ENCODE measurements around the gene DPH5. TPM values are rescaled to one million over a fixed set of nuclear protein-coding genes. Genes with fewer than 3 reads are reported as not detected.

DPH5 gene
- total RNA-seq, 2 donors from 2014 or later = 2.6 to 29.6 TPM

DNA sequence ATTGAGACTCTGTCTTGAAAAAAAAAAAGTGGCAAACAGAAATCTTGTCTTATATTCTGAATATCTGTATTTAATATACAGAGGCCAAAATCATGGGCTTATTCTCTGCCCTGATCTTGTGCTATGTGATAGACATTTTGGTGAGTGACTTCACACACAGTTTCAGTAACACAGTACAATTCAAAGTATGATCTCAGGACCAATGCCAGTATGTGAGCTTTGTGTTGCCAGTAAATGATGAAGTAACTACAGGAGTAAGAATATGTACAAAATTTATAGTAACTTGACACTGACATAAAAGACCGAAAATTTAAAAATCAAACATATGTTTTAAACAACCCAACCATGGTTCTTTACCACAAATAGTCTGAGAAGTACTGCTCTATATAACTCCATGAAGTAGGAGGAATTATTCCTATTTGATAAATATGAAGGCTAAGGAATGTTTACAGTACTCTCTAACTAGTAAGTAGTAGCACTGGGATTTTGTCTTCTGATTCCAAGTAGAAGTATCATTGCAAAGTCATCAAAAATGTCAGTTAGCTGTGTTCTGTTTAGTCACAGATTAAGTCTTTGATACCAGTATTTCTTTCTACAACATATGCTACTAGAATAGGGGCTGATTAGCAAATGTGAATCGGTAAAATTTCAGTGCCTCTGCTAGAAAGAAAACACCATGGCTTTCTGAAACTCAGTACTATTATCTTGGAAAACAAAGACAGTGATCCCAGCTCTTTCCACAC, 25.3 kb downstream of the DPH5 start:
- ATAC-seq (no peak), DNase-seq (no peak)
- Histone ChIP-seq H3K9me3 (no peaks in the 10 kb centered on the region), H3K27ac (no peak overlapping the region), H3K36me3 (replicated peaks in 1 of 2; ENCODE audit: insufficient read depth in 1 of 2, low read depth in 2 of 2) (peaks cover 0 to 3% of the 10 kb centered on the region in 2 donors), H3K27me3 (no peaks in the 10 kb centered on the region), H3K4me1 (peaks cover 23% of the 10 kb centered on the region), H3K4me3 (no peak overlapping the region)
- TF ChIP-seq CTCF (IDR thresholded peaks at IDR 0.05) (no peak), POLR2A (IDR thresholded peaks at IDR 0.05) (no peak)
- intact Hi-C loops (cut with DNase I) = no loop called here
- 91 to 95% methylated on average over 2 of the region's 2 CpGs for WGBS, 2 donors

GRCh38 chr1:100998426-100998825, 27.2 kb downstream of the DPH5 start:
- Histone ChIP-seq H3K27ac (no peak overlapping the region), H3K4me3 (no peak overlapping the region), H3K36me3 (replicated peaks in 1 of 2; ENCODE audit: insufficient read depth in 1 of 2, low read depth in 2 of 2) (peaks cover 0 to 3% of the 10 kb centered on the region in 2 donors), H3K4me1 (peaks cover 9% of the 10 kb centered on the region), H3K9me3 (no peaks in the 10 kb centered on the region), H3K27me3 (no peaks in the 10 kb centered on the region)
- DNase-seq (no peak), ATAC-seq (no peak)
- TF ChIP-seq CTCF (IDR thresholded peaks at IDR 0.05) (no peak), POLR2A (IDR thresholded peaks at IDR 0.05) (no peak)
- WGBS, 2 donors = 81 to 100% methylated on average over 1 of the region's 1 CpG
- intact Hi-C loops (cut with DNase I) = no loop called here

DNA sequence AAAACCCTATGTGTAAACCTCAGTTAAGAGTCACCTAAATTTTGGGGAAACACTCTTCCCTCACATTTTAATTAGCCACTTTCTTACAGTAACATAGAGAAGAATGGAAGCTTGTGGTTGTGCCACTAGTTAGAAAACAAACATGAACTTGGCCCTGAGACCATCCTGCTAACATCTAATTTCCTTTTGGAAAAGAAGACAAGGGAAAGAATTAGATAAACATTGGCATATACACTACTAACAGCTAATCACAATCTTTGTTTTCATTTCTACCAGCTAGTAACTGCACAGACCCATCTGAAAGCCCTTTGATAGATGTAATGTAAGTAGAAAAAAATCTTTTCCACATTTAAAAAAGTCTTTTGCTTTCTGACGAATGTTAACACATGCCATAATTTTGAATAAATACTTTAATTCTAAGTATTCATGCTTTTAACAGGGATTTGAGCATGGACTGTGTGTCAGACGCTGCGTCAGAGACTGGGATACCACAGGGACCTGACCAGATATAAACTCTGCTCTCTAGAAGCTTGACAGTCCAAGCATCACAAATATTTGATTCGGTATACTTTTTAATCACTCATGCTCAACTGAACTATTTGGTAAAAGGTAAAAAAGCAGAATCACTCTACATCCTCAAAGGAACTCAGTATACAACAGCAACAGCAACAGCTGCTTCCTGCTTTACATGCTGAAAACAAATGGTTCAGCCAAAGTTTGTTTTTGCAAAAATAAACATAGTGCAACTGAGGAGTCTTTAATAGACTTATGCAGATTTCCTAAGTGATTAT, 30.2 kb downstream of the DPH5 start:
- Histone ChIP-seq H3K4me3 (no peak overlapping the region), H3K4me1 (no peaks in the 10 kb centered on the region), H3K27ac (no peak overlapping the region), H3K36me3 (replicated peaks in 1 of 2; ENCODE audit: insufficient read depth in 1 of 2, low read depth in 2 of 2) (peaks cover 0 to 1% of the 10 kb centered on the region in 2 donors), H3K9me3 (no peaks in the 10 kb centered on the region), H3K27me3 (no peaks in the 10 kb centered on the region)
- DNase-seq = no peak
- ATAC-seq = no peak
- TF ChIP-seq CTCF (IDR thresholded peaks at IDR 0.05) (no peak), POLR2A (IDR thresholded peaks at IDR 0.05) (no peak)
- intact Hi-C loops (cut with DNase I) = no loop called here
- WGBS, 2 donors = 68 to 76% methylated on average over 4 of the region's 4 CpGs

DNA sequence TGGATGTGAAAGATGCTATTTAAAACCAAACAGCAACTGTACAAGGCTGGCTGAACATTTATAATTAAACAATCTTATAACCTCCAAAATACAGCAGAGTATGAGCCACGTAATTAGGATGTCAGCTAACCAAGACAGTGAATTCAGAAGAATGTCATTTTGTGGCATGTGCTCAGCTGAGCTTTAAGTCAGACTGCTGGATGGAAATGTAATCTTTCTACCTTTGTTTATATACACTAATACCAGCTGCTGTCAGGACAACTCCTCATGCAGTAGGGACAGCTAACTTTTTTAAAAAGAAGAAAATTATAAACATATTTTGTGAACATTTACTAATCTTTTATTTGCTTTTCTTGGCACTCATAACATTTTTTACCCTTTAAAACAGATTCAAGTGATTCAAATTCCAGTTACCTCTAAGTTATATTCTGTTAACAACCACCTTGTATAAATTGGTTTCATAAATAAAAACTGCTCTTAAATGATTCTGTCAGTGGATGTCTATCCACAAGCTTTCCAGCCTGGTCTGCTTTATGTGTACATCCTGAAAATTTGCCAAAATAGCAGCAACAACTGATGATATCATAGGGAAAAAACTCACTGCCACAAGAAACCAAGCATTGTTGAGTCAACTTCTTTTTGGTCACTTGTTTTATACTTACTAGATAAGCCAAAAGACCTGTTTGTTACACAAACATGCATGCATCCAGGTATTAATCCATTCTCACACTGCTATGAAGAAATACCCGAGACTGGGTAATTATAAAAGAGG, 36.1 kb downstream of the DPH5 start:
- H3K4me1 ChIP-seq = no peaks in the 10 kb centered on the region
- ATAC-seq (peak; percentile 38), DNase-seq (no peak)
- no peaks in the 10 kb centered on the region for H3K27me3 ChIP-seq
- H3K36me3 ChIP-seq (replicated peaks in 1 of 2; ENCODE audit: insufficient read depth in 1 of 2, low read depth in 2 of 2) = no peaks in the 10 kb centered on the region
- no peak overlapping the region for H3K27ac ChIP-seq
- TF ChIP-seq CTCF (IDR thresholded peaks at IDR 0.05) = no peak
- no peak for TF ChIP-seq POLR2A (IDR thresholded peaks at IDR 0.05)
- no peaks in the 10 kb centered on the region for H3K9me3 ChIP-seq
- H3K4me3 ChIP-seq = no peak overlapping the region
- 59 to 82% methylated on average over 2 of the region's 2 CpGs for WGBS, 2 donors
- intact Hi-C loops (cut with DNase I) = no loop called here
